Suprapubic skin (tissue), 3 donors: ENCODE measurements around the gene ZFAND3.

Source experiments
- POLR2A ChIP-seq, 2 donors: fragments of 450-650 bp; IDR thresholded peaks; one replicate each; pipeline ENCODE4 v1.6.1; 2017; ENCODE audit warnings: antibody characterized with exemption in 2 of 2, mild to moderate bottlenecking in 2 of 2, moderate library complexity in 2 of 2
- TF ChIP-seq, protein P1 (sequence below), 2 donors: fragments of 200-600 bp in 1 of 2; fragments of 450-650 bp in 1 of 2; sonication (generic) in 1 of 2; IDR thresholded peaks; one replicate each; pipeline ENCODE4 v1.5.1; 2016 to 2019; ENCODE audit warnings: antibody characterized with exemption in 2 of 2, mild to moderate bottlenecking in 1 of 2, moderate library complexity in 1 of 2

DNA sequence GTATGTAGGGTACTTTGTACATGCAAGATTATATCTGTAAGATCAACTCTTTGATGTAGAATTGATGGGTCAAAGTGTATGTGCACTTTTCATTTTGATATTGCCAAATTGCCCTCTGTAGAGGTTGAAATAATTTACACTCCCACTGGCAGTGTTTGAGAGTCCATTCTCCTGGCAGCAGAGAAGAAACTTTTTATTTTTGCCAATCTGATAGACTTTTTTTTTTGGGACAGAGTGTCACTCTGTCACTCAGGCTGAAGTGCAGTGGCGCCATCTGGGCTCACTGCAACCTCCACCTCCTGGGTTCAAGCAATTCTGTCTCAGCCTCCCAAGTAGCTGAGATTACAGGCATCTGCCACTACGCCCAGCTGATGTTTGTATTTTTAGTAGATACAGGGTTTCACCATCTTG lies 199.2 kb downstream of the ZFAND3 start:
- TF ChIP-seq, protein P1, sequence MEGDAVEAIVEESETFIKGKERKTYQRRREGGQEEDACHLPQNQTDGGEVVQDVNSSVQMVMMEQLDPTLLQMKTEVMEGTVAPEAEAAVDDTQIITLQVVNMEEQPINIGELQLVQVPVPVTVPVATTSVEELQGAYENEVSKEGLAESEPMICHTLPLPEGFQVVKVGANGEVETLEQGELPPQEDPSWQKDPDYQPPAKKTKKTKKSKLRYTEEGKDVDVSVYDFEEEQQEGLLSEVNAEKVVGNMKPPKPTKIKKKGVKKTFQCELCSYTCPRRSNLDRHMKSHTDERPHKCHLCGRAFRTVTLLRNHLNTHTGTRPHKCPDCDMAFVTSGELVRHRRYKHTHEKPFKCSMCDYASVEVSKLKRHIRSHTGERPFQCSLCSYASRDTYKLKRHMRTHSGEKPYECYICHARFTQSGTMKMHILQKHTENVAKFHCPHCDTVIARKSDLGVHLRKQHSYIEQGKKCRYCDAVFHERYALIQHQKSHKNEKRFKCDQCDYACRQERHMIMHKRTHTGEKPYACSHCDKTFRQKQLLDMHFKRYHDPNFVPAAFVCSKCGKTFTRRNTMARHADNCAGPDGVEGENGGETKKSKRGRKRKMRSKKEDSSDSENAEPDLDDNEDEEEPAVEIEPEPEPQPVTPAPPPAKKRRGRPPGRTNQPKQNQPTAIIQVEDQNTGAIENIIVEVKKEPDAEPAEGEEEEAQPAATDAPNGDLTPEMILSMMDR (IDR thresholded peaks at IDR 0.05), result no peak
- TF ChIP-seq POLR2A (IDR thresholded peaks at IDR 0.05), result no peak
